HG02642 (cell line): ENCODE data around the gene MAFF.
"Not testable (repeated sequence)": the region's sequence is repeated elsewhere in the genome, so short reads cannot be mapped to it uniquely, and the experiment has no call there.

Experiments used
- ATAC-seq: cut with Tn5 transposase; IDR thresholded peaks from one replicate; pipeline ENCODE4 v1.9.1; 2021; ENCODE audit warnings: mild to moderate bottlenecking; ENCODE audit not compliant: unreplicated experiment, poor library complexity

MAFF gene

DNA sequence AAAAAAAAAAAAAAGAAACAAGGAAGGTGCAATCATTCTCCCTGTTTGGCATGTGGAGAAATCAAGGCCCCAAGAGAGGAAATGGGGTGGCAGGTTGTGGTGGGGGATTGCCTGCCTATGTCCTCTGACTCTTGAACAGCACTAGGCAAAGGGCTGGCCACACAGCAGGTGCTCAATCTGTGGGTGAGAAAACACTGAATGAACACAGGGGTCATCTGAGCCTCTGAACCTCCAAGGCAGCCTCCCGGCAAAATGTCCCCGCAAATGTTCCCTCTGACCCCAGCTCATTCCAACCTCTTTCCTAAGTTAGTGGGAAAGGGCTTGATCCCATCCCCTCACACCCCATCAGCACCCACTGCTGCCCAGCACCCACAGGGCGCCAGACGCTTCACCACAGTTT lies 24.8 kb upstream of the MAFF start:
- ATAC-seq = no peak

DNA sequence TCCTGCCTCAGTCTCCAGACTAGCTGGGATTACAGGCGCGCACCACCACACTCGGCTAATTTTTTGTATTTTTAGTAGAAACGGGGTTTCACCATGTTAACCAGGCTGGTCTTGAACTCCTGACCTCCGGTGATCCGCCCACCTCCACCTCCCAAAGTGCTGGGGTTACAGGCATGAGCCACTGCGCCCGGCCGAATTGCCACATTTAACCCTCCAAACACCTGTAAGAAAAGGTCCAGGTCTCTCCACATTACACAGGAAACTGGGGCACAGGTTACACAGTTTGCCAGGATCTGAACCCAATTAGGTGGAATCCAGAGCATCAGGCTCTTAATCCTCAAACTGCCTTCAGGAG lies 24.2 kb upstream of the MAFF start:
- ATAC-seq = not testable (repeated sequence)

DNA sequence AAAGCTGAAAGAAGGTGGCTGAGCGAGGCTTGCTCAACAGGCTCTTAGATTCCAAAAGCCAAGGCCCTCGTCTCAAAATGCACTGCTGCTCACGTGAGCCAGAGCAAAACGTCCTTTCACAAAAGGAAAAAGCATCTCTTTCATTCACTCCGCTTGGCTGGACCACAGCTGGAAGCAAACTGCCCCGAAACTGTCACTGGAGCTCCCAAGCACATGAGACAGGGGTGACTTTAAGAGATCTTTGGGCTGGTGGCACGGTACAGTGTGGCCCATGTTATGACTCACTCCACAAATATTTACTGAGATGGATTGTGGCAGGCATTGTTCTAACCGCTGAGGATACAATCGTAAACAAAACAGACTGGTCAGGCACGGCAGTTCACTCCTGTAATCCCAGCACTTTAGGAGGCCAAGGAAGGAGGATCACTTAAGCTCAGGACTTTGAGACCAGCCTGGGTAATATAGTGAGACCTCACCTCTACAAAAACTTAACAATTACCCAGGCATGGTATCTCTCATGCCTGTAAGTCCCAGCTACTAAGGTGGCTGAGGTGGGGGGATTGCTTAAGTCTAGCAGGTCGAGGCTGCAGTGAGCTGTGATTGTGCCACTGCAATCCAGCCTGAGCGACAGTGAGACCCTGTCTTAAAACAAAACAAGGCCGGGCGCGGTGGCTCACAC lies 23.7 kb upstream of the MAFF start:
- no peak for ATAC-seq

DNA sequence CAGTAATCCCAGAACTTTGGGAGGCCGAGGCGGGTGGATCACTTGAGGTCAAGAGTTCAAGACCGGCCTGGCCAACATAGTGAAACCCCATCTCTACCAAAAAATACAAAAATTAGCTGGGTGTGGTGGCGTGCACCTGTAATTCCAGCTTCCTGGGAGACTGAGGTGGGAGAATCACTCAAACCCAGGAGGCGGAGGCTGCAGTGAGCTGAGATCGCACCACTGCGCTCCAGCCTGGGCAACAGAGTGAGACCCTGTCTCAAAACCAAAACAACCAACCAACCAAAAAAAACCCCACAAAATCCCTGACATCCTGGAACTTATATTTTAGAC lies 23.2 kb upstream of the MAFF start:
- not testable (repeated sequence) for ATAC-seq

DNA sequence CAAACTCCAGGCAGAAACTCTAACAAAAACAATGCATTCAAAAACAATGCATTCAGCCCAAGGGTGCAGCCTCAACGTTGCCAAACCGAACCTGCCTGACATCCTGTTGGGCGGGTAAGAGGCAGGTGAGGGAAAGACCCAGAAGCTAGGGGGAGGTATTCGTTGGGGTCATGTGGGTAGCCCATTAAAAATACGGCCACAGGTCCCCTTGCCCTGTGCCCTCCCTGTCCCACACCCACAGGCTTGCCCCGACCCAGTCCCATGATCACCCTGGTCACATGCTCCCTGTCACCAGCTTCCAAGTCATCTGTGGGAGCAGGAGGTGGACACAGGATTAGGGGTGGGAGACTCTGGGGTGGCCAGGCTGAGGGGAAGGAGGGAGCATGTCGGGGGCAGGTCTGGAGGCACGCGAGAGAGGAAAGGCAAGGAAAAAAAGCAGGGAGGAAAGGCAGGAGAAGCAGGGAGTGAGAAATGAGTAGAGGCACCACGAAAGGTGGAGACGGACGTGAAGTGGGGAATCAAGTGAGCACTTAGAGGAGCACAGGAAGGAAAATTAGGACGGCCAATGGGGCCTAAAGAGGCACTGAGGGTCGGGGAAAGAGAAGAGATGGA lies 20.8 kb upstream of the MAFF start:
- peak; percentile 29 for ATAC-seq

DNA sequence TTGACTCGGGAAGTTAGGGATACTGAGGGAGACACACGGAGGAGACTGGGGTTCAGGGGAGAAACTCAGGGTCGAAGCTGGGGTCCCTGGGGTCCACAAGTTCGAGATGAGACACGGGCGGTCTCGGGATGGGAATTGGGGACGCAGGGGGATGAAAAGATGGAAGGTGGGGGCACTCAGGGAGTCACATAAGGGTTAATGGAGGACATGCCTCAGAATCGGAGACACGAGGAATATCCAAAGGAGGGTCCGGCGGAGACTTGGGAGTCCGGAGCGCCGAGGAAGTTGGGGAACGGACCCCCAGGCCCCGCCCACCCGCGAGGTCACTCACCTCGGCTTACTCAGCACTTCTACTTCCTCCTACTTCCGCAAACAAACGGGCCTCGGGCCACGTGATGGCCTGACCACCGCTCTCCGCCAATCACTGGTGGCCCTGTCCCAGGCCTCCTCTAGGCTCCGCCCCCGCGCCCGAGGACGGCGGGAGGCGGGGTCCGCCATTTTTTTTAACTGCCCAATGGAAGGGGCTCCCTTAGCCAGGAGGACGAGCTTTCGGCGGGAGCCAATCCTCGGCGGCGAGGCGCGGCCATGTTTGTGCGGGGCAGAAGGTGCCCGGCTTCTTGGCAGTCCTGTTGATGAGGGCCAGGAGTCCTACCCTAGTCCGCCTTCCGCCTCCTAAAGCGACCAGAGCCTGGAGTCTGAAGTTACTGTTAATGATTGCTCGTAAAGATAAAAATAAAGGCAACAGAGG lies 20.2 kb upstream of the MAFF start, which contains the start of gene PLA2G6:
Gene PLA2G6 (minus strand): TSS at position 378 of the 748 bp plus-strand sequence. CDS start 12,404 bp downstream, outside the sequence.
- peak; percentile 87 for ATAC-seq

DNA sequence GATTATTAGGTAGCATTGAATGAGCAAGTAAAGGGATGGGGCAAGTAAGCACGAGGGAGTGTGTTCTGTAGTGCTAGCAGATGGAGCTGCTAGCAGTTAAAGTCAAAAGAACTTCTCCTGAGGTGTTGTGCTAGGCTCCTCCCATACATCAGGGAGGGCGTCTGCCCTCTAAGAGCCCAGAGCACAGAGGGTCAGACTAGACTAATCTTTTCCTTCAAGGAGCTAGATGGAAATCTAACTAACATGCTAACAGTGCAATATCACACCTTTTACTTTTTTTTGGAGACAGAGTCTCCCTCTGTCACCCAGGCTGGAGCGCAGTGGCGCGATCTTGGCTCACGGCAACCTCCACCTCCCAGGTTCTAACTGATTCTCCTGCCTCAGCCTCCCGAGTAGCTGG lies 17.0 kb upstream of the MAFF start:
- no peak for ATAC-seq

DNA sequence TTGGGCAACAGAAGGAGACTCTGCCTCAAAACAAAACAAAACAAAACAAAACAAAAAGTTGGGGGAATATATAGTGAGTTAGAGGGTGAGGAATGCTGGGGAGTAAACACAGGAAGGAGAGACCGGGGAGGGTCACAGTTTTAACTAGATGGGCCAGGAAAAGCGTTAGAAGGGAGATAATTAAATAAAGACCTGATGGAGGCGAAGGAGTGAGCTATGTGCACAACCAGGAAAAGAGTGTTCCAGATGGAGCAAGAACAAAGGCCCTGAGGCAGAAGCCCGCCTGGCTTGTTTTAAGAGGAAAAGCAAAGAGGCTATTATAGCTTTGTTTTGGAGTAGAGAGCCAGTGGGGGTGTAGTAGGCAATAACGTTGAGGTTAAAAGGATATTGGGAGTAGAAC lies 15.4 kb upstream of the MAFF start:
- no peak for ATAC-seq

DNA sequence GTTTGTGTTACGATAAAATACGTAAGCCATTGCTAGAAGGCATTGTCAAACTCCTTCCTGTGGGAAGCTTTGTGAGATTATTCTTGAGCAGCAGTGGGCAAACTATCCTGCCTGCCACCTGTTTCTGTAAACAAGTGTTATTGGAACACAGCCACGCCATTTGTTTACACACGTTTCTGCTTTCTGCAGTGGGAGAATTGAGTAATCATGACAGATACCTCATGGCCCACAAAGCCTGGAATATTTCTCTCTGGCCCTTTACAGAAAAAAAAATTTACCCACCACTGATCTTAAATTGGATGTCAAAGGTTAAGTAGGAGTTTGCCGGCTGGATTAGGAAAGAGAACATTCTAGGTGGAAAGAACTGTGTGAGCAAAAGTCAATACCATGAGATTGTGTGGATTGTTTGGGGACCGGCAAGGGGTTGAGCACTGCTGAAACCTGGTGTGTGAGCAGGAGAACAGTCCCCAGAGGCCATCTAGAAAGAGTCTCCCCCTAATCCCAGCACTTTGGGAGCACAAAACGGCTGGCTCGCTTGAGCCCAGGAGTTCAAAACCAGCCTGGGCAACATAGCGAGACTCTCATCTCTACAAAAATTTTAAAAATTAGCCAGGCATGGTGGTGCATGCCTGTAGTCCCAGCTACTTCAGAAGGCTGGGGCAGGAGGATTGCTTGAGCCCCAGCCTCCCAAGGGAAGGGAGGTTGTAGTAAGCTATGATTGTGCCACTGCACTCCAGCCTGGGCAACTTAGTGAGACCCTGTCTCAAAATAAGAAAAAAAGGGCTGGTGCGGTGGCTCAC lies 14.2 kb upstream of the MAFF start:
- ATAC-seq = no peak

DNA sequence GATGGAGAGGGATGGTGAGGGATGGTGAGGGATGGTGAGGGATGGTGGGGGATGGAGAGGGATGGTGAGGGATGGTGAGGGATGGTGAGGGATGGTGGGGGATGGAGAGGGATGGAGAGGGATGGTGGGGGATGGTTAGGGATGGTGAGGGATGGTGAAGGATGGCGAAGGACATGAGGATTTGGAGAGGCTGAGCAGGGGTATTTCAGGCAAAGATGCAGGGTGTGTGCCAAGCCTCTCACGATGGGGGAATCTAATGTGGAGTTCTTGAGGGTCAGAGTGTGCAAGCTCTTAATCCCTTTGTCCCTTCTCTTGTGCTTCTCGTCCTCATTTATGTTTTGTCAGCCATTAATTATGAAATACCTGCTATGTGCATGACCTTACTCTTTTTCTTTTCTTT lies 12.7 kb upstream of the MAFF start:
- ATAC-seq = no peak

DNA sequence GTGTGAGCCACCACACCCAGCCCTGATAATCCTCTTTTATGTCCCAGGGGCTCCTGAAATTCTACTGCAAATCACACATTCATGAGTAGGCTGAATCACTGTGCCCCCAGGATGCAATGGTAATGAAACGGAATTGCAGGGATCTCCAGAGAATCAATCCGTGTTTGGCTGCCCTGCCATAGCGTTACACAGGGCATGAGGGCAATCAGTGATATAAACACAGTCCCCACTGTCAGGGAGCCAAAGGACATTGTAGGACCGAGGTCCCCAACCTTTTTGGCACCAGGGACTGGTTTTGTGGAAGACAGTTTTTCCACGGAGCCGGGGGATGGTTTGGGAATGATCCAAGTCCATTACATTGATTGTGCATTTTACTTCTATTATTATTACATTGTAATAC lies 11.2 kb upstream of the MAFF start:
- ATAC-seq = no peak

DNA sequence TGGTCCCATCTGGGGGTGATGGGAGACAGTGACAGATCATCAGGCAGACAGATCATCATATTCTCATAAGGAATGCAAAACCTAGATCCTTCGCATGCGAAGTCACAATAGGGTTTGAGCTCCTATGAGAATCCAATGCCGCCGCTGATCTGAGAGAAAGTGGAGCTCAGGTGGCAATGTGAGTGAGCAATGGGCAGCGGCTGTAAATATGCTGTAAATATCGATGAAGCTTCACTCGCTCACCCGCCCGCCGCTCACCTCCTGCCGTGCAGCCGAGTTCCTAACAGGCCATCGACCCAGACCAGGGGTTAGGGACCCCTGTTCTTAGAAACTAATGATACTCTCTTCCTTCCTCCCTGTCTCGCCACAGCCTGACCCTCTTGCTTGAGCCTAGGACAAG lies 10.7 kb upstream of the MAFF start:
- no peak for ATAC-seq

DNA sequence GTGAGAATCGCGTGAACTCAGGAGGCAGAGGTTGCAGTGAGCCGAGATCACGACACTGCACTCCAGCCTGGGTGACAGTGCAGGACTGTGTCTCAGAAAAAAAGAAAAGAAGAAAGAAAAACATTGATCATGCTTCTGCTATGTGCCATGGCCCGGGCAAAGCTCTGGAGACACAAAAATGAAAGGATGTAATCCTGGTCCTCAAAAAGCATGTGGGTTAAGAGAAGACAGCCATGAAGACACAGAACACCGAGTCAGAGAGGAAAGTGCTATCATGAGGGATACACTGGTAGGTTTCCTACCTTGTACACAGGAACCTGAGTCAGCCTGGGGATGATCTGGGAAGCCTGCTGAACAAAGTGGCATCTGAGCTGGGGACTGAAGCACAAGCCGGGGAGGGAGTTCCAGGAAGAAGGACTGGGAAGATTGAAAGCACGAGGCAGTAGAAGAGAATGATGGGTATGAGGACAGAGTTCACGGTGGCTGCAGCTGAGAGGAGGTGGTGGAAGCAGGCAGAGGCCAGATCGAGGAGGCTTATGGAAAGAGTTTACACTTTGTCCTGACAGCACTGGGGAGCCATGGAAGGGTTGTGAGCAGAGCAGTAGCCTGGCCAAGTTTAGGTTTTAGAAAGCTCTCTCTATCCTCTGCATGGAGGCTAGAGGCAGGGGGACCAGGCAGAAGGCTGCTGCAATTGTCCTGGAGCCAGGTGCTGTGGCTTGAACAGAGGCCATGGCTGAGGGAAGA lies 9.9 kb upstream of the MAFF start:
- no peak for ATAC-seq

DNA sequence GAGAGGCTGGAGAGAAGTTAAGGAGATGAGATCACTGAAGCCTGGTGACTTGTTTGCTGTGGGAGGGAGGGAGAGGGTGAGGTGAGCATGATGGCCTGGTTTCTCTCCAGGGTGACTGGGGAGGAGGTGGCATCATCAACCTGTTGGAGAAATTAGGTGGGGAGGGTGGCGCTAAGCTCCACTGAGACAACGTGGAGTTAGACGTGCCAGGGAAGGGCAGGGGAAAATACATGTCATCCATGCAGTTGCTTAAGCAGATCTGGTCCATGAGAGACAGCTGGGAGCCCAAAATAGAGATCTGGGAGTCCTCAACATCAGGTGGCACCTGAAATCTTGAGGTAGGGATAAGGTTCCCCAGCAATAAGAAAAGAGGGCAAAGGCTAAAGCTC lies 9.3 kb upstream of the MAFF start:
- no peak for ATAC-seq

DNA sequence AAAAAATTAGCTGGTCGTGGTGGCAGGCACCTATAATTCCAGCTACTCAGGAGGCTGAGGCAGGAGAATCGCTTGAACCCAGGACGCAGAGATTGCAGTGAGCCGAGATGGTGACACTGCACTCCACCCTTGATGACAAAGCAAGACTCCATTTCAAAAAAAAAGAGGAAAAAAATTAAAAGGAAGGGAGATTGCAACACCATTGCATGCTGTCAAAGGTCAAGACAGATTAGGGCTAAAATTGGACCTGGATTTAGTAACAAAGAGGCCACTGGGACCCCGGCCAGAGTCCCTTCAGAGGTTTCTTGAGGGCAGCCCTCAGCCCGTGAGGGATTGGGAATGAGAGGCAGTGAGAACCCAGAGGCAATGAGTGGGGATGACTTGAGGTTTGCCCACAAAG lies 8.2 kb upstream of the MAFF start:
- ATAC-seq = no peak

DNA sequence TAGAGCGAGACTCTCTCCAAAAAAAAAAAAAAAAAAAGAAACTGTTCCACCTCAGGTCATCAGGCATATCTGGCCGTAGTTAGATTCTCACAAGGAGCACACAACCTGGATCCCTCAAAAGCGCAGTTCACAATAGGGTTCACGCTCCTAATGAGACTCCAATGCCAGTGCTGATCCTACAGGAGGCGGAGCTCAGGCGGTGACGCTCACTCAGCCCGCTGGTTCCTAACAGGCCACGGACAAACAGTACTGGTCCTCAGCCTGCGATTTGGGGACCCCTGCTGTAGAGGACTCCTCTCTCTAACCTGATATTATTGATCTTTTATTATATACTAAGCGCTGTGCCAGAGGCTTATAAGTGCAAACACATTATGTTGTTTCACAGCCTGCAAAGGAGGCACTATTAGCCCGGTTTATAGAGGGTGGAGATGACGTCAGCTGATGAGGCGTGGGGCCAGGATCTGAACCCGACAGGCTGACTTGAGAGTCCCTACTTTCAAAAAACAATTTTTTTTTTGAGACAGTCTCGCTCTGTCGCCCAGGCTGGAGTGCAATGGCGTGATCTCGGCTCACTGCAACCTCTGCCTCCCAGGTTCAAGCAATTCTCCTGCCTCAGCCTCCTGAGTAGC lies 4.9 kb upstream of the MAFF start:
- ATAC-seq = no peak

DNA sequence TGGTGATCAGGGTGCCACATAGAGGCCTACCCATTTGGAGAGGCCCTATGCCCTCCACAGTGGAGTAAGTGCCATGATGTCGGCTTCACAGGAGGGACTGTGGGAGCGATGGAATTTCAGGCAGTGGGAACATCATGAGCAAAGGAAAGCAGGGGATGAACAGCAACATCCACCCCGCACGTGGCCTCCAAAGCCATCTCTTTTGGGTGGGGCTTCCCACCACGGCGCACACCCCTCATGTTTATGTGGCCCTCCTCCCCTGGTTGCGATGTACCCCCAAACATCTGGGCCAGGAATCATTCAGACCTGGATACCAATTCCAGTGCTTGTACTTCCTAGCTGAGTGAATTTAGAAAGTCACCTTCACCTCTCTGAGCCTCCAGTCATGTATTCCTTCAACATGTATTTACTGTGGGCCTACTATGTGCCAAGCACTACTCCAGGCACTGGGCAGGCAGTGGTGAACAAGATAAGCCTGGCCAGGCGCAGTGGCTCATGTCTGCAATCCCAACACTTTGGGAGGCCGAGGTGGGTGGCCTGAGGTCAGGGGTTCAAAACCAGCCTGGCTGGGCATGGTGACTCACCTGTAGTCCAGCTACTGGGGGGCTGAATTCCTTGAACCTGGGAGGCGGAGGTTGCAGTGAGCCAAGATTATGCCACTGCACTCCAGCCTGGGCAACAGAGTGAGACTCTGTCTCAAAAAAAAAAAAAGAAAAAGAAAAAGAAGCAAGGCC lies 1.8 kb upstream of the MAFF start:
- ATAC-seq = no peak

DNA sequence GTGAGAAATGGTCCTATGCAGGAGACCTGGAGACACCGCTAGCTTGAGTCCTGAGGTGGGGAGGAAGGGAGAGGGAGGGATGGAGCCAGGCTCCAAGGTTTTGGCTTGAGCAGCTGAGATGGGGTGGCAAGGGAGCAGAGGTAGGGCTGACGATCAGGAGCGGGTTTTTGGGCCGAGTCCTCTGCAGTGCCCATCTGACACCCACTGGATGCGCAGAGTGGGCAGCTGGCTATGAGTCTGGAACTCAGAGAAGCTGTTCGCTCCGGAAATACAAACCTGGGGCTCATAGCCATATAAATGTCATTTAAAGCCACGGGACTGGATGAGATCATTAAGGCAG lies 453 bp upstream of the MAFF start:
- ATAC-seq = peak; percentile 6

DNA sequence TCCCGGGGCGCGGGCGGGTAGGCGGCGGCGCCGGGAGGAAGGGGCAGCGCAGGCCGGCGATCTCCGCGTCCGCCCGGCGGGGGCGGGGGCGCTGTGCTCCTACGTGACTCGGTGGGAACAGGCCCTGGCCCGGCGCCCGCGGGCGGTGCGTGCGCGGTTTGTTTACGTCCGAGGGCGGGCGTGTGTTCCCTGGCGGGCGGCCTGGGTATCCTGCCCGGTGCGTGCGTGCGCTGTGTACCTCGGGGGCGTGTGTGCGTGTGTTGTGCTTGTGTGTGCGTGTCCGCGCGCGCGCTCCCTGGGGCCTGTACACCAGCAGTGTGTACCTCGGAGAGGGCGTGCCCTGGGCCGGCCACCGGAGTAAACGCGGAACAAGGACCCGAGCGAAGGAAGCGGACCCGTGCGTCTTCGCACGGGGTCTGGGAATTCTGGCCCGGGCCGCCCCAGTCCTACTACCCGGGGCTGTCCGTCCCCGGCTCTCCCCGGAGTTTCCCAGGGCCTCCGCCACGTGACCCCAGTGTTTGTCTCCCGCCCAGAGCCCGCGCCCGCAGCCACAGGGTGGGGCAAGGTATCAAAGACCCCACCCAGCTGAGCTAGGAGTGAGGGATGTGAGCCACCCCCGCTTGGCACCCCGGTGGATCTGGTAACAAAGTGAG lies 769 bp downstream of the MAFF start:
- ATAC-seq = peak; percentile 32
